GM12872 (cell line): Measurements from ENCODE around the gene GRIA3.

ENCODE experiments used
- CTCF ChIP-seq: IDR thresholded peaks from 3 replicates; pipeline ENCODE4 v1.5.1; 2011; ENCODE audit warnings: low read depth, mild to moderate bottlenecking, low read length, moderate library complexity; ENCODE audit not compliant: insufficient read depth

The GRIA3 gene

GRCh38 chrX:123487236-123487635 is 303.2 kb downstream of the GRIA3 start:
- TF ChIP-seq CTCF, result no peak

GRCh38 chrX:123487669-123488068 is 303.6 kb downstream of the GRIA3 start:
- no peak for TF ChIP-seq CTCF

- TF ChIP-seq CTCF, result no peak
Observed at GRCh38 chrX:123489011-123489410, 304.9 kb downstream of the GRIA3 start.

- no peak for TF ChIP-seq CTCF
Observed at GRCh38 chrX:123493857-123494256, 309.8 kb downstream of the GRIA3 start.

- no peak for TF ChIP-seq CTCF
Observed at GRCh38 chrX:123499787-123500186, 315.7 kb downstream of the GRIA3 start.

GRCh38 chrX:123504047-123504446 is 320.0 kb downstream of the GRIA3 start:
- TF ChIP-seq CTCF, result no peak

- no peak for TF ChIP-seq CTCF
Observed at GRCh38 chrX:123504630-123505270, 320.7 kb downstream of the GRIA3 start.
